Measurements from ENCODE around the gene PACSIN2.
"Not testable (repeated sequence)": the region's sequence is repeated elsewhere in the genome, so short reads cannot be mapped to it uniquely, and the experiment has no call there.

Gene PACSIN2

DNA sequence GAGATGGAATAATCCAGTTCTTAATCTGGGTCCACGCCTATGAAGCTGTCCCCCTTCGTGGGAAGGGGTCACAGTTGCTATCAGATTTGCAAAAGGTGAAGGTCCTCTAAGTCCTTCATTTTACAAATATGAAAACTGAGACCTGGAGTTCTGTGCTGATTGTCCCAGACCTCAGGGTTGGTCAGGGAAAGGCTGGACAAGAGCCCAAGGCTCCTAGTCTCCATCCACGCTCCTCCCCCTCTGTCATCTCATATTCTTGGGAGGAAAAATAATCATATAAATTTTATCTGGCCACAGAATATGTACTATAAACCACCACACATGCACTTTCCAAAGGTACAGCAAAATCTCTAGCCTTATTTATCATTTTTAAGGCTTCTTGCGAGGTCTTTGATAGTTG lies 5.5 kb downstream of the PACSIN2 start:
- no peak for DNase-seq

DNA sequence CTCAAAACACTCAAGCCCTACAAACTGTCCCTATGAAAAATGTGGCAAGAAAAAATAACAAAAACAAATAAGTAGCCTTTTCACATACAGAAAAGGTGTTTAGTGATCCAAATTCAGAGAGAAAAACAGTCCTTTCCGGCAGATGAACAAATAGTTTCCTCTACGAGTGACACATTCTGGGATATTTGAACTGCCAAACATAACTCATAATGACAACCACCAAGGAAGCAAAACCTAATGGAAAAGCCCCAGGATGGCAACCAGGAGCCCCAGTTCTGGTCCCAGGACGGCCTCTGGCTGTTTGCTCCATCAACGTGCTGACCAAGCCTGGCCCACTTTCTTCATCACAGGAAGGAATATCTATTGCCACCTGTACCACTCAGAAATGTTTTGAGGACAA lies 6.0 kb downstream of the PACSIN2 start:
- DNase-seq, result no peak

DNA sequence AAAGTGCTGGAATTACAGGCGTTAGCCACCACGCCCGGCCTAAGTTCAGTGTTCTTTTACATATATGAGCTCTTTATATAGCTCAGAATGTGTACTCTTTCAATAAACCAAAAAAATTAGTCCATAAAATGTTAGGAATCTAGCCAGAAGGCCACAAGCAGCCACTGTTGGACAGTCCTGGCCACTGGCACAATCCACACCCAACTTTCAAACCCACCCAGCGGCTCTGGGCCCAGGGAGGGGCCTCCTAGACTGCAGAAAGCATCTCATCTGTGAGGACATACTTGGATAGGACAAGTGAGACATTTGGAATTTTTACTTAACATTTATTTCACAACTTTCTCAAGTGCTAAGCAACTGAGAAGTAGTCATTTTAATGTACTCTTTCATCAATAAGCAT lies 6.4 kb downstream of the PACSIN2 start:
- no peak for DNase-seq

DNA sequence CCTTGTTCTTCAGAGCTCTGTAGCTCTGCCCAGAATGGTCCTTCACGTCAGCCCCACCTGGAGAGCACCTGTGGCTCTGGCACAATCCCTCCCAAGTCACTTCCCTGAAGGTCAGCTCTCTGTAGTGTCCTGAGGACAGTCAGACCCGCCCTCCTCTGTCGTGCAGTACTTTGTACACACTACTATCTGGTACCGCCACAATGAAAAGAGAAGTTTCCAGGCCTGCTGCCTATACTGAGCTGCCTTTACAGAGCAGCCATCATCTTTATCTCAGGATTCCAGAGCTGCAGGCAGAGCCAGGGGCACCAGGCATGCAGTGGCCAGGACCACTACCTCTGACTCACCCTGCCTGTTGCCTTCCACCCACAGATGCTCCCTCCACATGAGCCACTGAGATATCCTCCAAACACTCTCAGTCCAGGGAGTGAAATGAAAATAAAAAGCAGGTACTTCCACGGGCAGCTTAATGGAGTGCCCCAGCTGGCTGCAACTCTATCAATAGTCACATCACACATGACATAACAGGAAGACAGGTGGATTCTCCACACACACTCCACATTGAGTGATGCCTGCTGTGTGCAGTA lies 7.3 kb downstream of the PACSIN2 start:
- no peak for DNase-seq

DNA sequence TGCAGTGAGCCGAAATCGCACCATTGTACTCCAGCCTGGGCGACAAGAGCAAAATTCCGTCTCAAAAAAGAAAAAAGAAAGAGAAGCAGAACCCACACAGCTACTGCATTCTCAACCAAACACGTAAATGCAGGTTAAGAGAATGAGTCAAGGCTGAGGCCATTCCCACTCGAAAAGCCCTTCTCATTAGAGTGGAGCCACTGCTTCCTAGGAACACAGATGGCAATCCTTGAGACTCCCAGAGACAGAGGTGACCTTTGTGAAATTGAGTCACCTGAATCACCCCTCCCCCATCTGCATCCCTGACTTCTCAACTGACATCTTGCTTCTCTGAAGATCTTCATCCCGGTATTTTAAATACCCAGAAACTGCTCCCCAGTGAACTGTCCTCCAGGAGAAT lies 8.2 kb downstream of the PACSIN2 start:
- no peak for DNase-seq

DNA sequence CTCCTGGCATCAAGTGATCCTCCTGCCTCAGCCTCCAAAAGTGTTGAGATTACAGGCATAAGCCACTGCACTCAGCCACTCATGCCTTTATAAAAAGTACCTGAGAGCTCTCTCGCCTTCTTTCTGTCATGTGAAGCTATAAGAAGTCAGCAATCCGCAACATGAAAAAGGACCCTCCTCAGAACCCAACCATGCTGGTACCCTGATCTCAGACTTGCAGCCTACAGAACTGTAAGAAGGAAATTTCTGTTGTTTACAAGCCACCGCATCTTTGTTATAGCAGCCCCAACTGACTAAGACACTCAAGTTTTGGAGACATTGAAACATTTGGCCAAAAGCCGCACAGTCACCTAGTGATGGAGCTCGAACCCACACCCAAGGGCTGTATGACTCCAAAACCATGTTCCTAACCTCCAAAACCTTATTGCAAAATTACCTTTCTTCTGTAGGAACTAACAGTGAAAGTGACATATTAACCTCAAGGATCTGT lies 8.9 kb downstream of the PACSIN2 start:
- DNase-seq, result no peak

DNA sequence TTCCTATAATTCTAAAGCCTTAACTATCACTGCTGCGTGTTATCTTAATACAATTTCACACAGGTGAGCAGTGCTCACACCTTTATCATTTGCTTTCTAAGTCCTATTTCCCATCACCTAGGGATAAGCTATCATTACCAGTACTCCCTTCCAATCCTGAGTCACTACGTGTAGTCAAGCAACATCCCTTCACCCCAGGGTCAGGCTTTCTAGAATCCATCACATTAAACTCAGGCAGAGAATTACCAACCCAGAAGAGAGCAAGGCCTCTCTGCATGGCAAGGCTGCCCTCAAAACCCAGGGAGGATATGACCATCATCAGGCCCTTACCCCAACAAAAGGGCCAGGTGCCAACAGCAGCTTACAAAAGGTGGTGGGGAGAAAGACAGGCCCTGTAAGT lies 9.8 kb downstream of the PACSIN2 start:
- DNase-seq, result no peak

DNA sequence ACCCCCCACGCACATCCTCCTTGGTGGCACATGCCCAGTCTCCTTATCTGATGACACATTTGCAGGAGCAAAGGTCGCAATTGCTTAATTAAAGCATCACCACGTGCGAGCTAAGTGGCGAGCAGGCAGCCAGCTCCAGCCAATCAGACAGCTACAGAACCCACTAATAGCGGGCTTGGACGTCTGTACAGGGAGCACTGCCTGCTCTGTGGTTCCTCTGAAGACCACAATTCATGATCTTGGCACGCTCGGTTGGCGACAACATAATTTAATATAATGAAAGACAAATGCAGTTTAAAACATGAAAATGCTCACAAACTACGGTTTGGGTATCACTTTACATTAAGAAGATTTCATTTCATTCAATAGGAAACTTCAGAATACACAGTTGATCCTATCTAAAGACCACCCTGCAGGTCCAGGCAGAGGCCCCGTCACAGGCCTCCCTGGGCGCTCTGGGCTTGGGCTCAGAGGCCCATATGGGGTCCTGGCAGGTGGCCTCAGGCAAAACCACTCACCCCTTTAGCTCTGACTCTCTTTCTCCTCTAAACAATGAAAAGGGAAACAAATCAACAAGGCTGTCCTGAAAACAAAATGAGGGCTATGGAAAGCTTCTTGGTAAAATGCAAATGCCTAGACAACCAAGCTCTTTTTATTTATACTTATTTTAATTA lies 10.4 kb downstream of the PACSIN2 start:
- DNase-seq, result no peak

DNA sequence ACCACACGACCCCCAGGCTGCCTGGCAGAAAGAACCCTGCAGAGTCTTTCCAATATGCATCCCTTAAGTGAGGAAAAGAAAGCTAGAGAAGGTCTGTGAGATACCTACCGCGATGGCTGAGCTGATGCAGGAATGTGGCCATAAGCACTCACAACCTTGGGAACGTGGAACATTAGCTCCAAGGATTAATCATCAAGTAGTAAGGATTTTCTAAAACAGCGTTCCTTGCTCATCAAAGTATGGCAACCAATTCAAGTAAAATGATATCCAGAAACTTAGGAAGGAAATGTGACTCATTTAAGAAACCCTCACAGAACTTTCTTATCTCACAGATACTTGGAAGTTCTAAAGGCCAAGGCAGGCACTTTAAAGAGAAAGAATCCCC lies 12.8 kb downstream of the PACSIN2 start:
- no peak for DNase-seq

DNA sequence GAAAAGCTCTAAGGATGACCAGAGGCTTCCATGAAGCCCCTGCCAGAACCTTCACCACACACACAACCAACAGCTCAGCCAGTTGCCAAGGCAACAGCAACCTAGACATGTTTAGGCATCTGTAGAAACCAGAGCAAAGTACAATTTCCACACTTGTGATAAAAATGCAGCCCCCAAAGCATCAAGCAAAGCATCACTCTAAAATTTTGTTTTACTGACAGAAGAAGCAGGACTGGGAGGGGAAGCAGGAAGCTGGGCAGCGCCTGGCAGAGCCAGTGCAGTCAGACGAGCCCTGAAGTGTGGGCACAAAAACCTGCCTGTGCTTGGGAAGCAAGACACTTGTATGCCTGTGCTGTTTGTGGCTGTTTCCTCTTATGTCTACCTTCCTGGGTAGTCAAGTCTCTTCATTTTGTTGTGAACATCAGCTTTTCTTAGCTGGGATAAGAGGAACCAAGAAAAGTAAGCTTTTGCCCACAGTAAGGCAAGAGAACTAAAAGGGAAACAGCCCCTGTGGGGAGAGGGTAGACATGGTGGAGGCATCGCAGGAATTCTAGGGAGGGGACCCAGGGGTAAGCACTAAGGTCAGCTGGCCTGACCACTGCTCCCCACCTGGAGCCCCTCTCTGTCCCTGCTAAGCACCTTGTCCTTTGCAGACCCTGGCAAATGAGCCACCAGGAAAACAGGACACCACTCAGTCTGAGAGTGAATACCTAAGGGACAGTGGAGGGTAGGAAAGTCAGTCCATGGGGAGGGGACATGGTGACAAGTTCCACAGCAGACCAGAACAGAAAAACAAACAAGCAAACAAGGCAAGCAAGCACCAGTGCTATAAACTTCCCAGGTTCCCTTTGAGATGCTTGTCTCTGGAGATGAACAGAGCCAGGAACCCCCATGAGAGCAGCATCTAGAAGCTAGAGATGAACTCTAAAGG lies 13.4 kb downstream of the PACSIN2 start:
- no peak for DNase-seq

DNA sequence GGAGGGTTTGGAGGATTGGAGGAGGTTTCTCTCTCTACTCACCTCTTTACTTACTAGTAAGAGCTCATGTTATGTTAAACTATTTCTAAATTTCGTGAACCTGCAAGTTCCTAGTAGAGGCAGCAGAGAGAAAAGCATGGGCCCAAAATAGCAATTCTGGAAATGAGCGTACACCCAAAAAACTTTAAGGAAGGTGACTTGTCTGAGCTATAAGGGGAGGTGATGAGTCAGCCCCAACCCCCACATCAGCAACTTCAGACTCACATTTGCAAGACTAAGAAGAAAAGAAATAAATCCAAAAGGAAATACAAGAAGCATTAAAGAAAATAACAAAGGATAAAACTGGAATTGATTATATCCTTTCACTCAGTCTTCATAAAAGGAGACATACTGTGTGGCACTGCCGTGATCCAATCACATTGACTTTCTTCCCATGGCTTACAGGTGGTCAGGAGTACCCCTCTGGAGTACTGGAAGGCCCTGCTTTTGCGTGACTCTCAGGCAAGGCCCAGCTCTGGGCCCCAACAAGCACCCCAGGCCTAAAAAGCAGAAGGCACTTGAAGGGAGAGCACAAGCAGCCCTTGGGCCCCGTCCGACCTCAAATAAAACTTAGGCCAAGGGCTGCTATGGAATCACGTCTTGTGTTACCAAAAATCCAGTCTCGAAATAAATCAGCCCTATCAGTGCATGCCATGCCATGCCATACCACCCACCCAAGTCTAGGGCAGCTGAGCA lies 14.3 kb downstream of the PACSIN2 start:
- DNase-seq, result no peak

DNA sequence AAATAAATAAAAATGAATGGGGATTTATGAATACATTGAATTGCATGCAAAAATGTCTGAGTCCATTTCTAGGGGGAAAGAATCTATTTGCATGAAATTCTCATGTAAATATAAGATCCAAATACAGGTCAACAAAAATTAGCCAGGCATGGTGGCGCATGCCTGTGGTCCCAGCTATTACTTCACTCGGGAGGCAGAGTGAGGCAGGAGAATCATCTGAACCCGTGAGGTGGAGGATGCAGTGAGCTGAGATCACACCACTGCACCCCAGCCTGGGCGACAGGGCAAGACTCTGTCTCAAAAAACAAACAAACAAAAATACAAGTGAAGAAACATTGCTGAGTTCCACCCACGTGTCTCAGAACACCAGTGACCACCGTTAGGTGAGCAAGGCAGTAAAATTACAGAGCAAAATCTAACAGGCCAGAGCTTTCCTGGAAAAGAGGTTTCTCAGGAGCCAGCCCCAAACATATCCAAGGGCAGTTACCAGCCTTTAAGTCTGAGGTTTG lies 17.3 kb downstream of the PACSIN2 start:
- no peak for DNase-seq

DNA sequence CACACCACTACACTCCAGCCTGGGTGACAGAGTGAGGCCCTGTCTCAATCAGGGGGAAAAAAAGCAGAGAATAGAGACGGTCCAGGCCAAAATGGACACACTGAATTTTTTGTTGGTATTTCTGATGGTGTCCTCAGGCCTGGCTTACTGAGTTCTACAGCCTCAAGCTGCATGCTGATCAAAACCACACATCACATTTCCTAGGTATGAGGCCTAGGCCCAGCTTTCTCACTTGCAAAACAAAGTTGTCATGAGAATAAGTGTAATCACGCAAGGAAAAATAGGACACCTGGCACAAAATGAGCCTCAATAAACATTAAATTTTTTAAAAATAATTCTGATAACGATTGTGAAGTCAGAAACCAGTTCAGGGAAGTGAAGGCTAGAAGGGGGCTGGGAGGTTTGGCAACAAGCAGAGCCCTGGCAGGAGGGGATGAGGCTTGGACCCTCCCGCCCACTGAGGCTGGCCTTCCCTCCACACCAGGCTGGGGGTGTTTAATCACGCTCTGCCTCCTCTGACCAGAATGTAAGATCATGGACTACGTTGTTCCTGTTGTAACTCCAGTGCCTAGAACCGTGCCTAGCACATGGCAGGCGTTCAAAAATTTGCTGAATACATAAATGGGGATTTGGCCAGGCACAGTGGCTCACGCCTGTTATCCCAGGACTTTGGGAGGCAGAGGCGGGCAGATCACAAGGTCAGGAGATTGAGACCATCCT lies 18.1 kb downstream of the PACSIN2 start:
- DNase-seq, result no peak

DNA sequence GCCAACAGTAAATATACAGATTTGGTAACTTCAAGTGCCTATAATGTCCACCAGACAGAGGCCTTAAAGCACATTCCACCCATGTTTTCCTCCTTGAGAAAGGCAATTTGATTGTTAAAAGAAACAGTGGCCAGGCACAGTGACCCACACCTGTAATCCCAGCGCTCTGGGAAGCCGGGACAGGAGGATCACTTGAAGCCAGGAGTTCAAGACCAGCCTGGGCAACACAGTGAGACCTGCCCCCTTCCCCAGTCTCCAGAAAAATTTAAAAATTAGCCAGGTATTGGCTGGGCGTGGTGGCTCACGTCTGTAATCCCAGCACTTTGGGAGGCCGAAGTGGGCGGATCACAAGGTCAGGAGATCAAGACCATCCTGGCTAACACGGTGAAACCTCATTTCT lies 19.3 kb downstream of the PACSIN2 start:
- not testable (repeated sequence) for DNase-seq

DNA sequence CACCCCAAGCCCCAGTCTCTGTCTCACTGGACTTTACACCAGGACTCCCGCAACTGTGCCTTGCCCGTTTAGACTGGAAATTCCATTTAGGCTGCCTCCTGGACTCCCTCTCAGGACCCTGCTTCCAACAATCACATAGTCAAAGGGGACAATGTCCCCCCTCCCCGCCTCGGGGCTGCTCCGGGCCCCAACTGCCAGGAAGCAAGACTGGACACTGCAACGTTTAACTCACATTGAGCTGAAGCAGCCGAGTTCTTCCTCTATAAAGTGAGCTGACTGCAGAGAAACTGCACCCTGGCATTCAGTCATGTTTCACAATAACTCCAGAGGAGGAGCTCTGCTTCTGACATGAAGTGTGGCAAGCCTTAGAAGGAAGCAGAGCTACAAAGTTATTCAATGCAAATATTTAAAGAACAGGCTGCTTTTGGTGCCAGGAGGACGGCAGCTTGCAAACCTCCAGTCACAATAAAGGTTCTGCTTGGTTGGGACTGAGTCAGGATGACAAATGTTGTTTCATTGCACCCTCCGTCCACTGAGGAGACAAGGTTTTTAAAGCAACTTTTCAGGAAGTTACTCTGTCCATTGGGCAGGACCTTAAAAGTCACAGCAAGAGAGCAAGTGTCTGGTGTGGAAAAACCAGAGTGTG lies 19.9 kb downstream of the PACSIN2 start:
- no peak for DNase-seq

DNA sequence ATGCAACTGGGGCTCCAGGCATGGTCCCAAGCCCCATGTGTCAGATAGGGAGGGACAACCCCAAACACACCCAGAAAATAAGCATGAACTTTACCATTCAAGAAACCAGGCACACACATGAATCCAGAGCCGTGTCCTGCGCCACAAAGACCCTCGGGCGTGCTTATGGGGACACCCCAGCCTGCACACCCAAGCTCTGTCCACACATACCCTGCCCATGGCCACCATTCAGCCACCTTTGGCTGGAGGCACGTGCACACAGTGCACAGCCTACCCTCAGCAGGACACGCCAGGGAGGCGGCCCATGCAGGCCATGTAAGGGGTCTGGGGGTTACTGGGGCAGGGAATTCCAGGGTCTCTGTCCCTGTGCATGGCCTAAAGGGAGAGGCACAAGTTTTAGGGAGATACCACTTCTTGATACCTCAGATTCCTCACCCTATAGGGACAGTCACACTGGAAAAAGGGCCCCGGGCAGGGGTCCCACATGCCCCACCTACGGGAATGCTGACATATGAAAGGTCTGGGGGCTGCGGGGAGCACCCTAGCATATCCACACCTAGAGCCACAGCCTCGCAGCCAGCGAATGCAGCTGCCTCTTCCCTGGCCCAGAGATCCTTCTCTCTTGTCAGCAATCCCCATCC lies 20.6 kb downstream of the PACSIN2 start:
- DNase-seq, result no peak

DNA sequence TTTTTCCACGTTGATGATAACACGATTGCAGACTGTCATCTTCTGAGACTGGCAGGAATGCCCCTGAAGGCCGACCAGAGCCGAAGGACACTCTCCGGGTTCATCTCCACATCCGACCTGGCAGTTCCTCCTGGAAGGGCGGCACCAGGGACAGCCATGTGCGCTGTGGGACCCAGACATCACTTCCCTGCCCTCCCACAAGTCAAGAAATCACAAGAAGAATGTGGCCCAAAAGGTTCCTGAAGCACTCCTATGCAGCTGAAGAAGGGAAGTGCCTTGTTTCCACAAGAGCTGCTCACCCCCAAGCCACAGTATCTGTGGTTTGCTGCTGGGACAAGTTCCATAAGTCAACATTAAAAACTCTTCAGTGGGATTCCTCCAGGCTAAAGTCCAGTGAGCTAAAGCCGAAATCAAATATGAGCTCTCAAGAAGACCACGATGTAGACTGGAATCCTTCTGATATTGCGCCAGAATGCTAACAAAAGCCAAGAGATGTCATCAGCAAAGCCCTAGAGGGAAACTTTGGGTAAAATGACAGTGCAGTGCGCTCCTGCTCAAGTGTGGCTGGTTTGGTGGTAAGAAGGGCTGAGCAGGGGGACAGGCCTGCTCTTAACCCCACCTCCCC lies 21.2 kb downstream of the PACSIN2 start:
- no peak for DNase-seq

DNA sequence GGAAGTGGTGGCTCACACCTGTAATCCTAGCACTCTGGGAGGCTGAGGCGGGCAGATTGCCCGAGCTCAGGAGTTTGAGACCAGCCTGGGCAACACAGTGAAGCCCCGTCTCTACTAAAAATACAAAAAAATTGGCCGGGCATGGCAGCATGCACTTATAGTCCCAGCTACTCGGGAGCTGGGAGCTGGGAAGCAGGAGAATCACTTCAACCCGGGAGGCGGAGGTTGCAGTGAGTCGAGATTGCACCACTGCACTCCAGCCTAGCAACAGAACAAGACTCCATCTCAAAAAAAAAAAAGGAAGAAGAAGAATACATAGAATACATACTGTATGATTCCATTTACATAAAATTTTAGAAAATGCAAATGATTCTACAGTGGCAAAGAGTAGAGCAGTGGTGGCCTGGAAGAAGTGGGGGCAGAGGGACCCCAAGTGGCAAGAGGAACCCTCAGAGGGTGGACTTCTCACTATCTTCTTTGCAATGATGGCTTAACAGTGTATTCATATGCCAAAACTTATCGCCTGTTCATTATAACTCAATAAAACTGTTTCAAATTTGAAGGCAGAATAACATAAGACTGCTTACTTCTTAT lies 22.0 kb downstream of the PACSIN2 start:
- no peak for DNase-seq

DNA sequence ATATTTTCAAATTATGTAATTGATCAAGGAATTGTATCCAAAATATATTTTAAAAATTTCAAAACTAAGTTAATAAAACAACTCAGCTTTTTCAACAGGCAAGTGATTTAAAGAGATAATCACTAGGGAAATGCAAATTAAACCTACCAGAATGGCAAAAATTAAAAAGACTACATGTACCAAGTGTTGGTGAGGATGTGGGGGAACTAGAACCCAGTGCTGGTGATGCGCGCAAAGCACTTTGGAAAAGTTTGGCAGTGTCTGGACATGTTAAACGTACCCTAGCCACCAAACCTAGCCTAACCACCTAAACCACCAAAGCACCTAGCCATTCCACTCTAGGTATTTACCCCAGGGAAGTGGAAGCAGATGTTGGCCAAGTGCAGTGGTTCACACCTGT lies 22.9 kb downstream of the PACSIN2 start:
- no peak for DNase-seq

DNA sequence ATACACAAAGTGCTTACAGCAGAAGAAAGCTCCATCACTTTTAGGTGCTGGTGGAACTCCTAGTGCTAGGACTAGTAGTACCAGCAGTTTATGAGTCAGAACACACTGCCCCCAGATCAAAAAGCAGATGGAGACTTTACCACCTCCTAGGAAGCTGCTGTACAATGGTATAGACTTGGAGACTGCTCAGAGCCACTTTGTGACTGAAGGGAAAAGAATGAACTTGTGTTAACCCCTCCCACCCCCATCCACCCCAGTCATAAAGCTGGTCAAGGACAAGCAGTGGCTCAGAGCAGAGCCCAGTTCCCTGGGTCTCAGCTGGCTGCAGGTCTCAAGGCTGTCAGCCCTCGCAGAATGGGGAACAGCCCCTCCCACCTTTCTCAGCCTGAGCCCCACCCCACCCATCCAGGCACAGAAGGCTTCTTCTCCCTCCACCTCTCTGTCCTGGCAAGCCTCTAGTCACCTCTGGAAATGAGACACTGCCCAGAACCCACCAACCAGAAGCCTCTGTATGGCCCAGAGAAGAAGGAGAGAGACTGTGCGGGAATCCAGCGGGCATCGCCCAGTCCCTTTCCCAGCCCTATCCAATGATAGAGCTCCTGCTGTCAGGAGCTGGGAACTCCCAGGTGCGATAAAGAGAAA lies 23.8 kb downstream of the PACSIN2 start:
- DNase-seq, result no peak
